ENCODE data around the gene MAML3.

The MAML3 gene

GRCh38 chr4:140136509-140136908, 17.5 kb downstream of the MAML3 start:
- DNase-seq (ENCODE audit: low spot score) = no peak

GRCh38 chr4:140135529-140136088, 18.4 kb downstream of the MAML3 start:
- DNase-seq (ENCODE audit: low spot score) = no peak
- no peak for TF ChIP-seq CTCF (IDR thresholded peaks at IDR 0.05; ENCODE audit: extremely low read depth, missing control alignments)

More at GRCh38 chr4:140136509-140136908, 17.5 kb downstream of the MAML3 start:
- TF ChIP-seq CTCF (IDR thresholded peaks at IDR 0.05; ENCODE audit: extremely low read depth, missing control alignments) = no peak

- DNase-seq (ENCODE audit: low spot score) = no peak
- no peak for TF ChIP-seq CTCF (IDR thresholded peaks at IDR 0.05; ENCODE audit: extremely low read depth, missing control alignments)
These were observed 19.1 kb downstream of the MAML3 start for GRCh38 chr4:140134746-140135425.

- no peak for TF ChIP-seq CTCF (IDR thresholded peaks at IDR 0.05; ENCODE audit: extremely low read depth, missing control alignments)
These were observed 20.4 kb downstream of the MAML3 start for GRCh38 chr4:140133576-140133975.

GRCh38 chr4:140131675-140132229, 22.2 kb downstream of the MAML3 start:
- DNase-seq (ENCODE audit: low spot score) = no peak
- TF ChIP-seq CTCF (IDR thresholded peaks at IDR 0.05; ENCODE audit: extremely low read depth, missing control alignments) = no peak

More at GRCh38 chr4:140133576-140133975, 20.4 kb downstream of the MAML3 start:
- DNase-seq (ENCODE audit: low spot score) = no peak

- DNase-seq (ENCODE audit: low spot score) = no peak
- TF ChIP-seq CTCF (IDR thresholded peaks at IDR 0.05; ENCODE audit: extremely low read depth, missing control alignments) = no peak
These were observed 23.3 kb downstream of the MAML3 start for GRCh38 chr4:140130677-140131076.

GRCh38 chr4:140127422-140127821, 26.6 kb downstream of the MAML3 start:
- no peak for TF ChIP-seq CTCF (IDR thresholded peaks at IDR 0.05; ENCODE audit: extremely low read depth, missing control alignments)

More at GRCh38 chr4:140127422-140127821, 26.6 kb downstream of the MAML3 start:
- DNase-seq (ENCODE audit: low spot score) = no peak
